HG03025 (cell line): Measurements from ENCODE around the gene TUBGCP5.

Source experiments
- ATAC-seq: cut with Tn5 transposase; IDR thresholded peaks from one replicate; pipeline ENCODE4 v1.9.1; 2021; ENCODE audit warnings: mild to moderate bottlenecking, moderate library complexity; ENCODE audit not compliant: unreplicated experiment, low FRiP score

Gene TUBGCP5

GRCh38 chr15:22979238-22980188 is 59.9 kb downstream of the TUBGCP5 start:
- peak; percentile 43 for ATAC-seq

- ATAC-seq, result peak; percentile 40
These were observed 60.6 kb downstream of the TUBGCP5 start for GRCh38 chr15:22978691-22979237.

GRCh38 chr15:22974745-22975144 is 64.6 kb downstream of the TUBGCP5 start:
- no peak for ATAC-seq

- ATAC-seq, result no peak
These were observed 65.4 kb downstream of the TUBGCP5 start for GRCh38 chr15:22973987-22974386.

GRCh38 chr15:22973286-22973685 is 66.1 kb downstream of the TUBGCP5 start:
- ATAC-seq, result no peak

- no peak for ATAC-seq
These were observed 69.9 kb downstream of the TUBGCP5 start for GRCh38 chr15:22969489-22969888.

GRCh38 chr15:22968366-22968765 is 71.0 kb downstream of the TUBGCP5 start:
- no peak for ATAC-seq

GRCh38 chr15:22967084-22967770 is 72.1 kb downstream of the TUBGCP5 start:
- no peak for ATAC-seq

GRCh38 chr15:22966321-22967083 is 72.9 kb downstream of the TUBGCP5 start:
- ATAC-seq, result no peak

GRCh38 chr15:22963641-22964040 is 75.7 kb downstream of the TUBGCP5 start:
- no peak for ATAC-seq

GRCh38 chr15:22962611-22963010 is 76.8 kb downstream of the TUBGCP5 start:
- ATAC-seq, result no peak

GRCh38 chr15:22961762-22962161 is 77.6 kb downstream of the TUBGCP5 start:
- ATAC-seq, result no peak

GRCh38 chr15:22960556-22960955 is 78.8 kb downstream of the TUBGCP5 start:
- no peak for ATAC-seq

- no peak for ATAC-seq
These were observed 79.2 kb downstream of the TUBGCP5 start for GRCh38 chr15:22960126-22960525.

GRCh38 chr15:22959321-22960101 is 79.9 kb downstream of the TUBGCP5 start:
- no peak for ATAC-seq

- ATAC-seq, result no peak
These were observed 80.7 kb downstream of the TUBGCP5 start for GRCh38 chr15:22958487-22959280.

- no peak for ATAC-seq
These were observed 82.5 kb downstream of the TUBGCP5 start for GRCh38 chr15:22956978-22957260.

- no peak for ATAC-seq
These were observed 83.0 kb downstream of the TUBGCP5 start for GRCh38 chr15:22956257-22956977.
